ENCODE data around the gene ARRDC4. TPM values are rescaled to one million over a fixed set of nuclear protein-coding genes. Genes with fewer than 3 reads are reported as not detected.

The ARRDC4 gene
- total and polyA plus RNA-seq, 2 experiments from 2014 or later = 24.7 to 35.2 TPM

- H3K4me3 ChIP-seq = no peak overlapping the region
- peaks cover 15% of the 10 kb centered on the region for H3K4me1 ChIP-seq (ENCODE audit: low read depth)
- no peaks in the 10 kb centered on the region for H3K27me3 ChIP-seq
- no peak for TF ChIP-seq CTCF (IDR thresholded peaks at IDR 0.05; ENCODE audit: low read depth, low read length)
- peaks cover 16% of the 10 kb centered on the region for H3K36me3 ChIP-seq
- H3K27ac ChIP-seq = no peak overlapping the region
- no peak for DNase-seq (ENCODE audit: low read depth in 1 of 2, low spot score in 1 of 2)
- H3K9me3 ChIP-seq (ENCODE audit: low read depth) = no peaks in the 10 kb centered on the region
Measured at GRCh38 chr15:97976766-97977503, 16.4 kb downstream of the ARRDC4 start.

GRCh38 chr15:97977734-97978133, 17.2 kb downstream of the ARRDC4 start:
- Histone ChIP-seq H3K9me3 (ENCODE audit: low read depth) (no peaks in the 10 kb centered on the region), H3K36me3 (peaks cover 8% of the 10 kb centered on the region), H3K27me3 (no peaks in the 10 kb centered on the region), H3K27ac (no peak overlapping the region), H3K4me3 (no peak overlapping the region), H3K4me1 (ENCODE audit: low read depth) (peaks cover 15% of the 10 kb centered on the region)
- DNase-seq (ENCODE audit: low read depth in 1 of 2, low spot score in 1 of 2) = no peak
- TF ChIP-seq CTCF (IDR thresholded peaks at IDR 0.05; ENCODE audit: low read depth, low read length) = no peak

- peak; percentile 11 to 40 for DNase-seq (ENCODE audit: low read depth in 1 of 2, low spot score in 1 of 2)
- Histone ChIP-seq H3K9me3 (ENCODE audit: low read depth) (no peaks in the 10 kb centered on the region), H3K27me3 (no peaks in the 10 kb centered on the region), H3K27ac (peak overlapping the region; percentile 15), H3K36me3 (no peaks in the 10 kb centered on the region), H3K4me3 (no peak overlapping the region), H3K4me1 (ENCODE audit: low read depth) (peaks cover 15% of the 10 kb centered on the region)
- TF ChIP-seq CTCF (IDR thresholded peaks at IDR 0.05; ENCODE audit: low read depth, low read length) = no peak
Measured at GRCh38 chr15:97978401-97979139, 18.1 kb downstream of the ARRDC4 start.

- no peaks in the 10 kb centered on the region for H3K36me3 ChIP-seq
- no peak overlapping the region for H3K27ac ChIP-seq
- H3K4me3 ChIP-seq = no peak overlapping the region
- H3K9me3 ChIP-seq (ENCODE audit: low read depth) = no peaks in the 10 kb centered on the region
- peaks cover 15% of the 10 kb centered on the region for H3K4me1 ChIP-seq (ENCODE audit: low read depth)
- DNase-seq (ENCODE audit: low read depth in 1 of 2, low spot score in 1 of 2) = no peak
- TF ChIP-seq CTCF (IDR thresholded peaks at IDR 0.05; ENCODE audit: low read depth, low read length) = no peak
- no peaks in the 10 kb centered on the region for H3K27me3 ChIP-seq
Measured at GRCh38 chr15:97979140-97979520, 18.6 kb downstream of the ARRDC4 start.

GRCh38 chr15:97981058-97981457, 20.6 kb downstream of the ARRDC4 start:
- Histone ChIP-seq H3K4me3 (no peak overlapping the region), H3K9me3 (ENCODE audit: low read depth) (no peaks in the 10 kb centered on the region), H3K4me1 (ENCODE audit: low read depth) (peaks cover 15% of the 10 kb centered on the region), H3K27ac (no peak overlapping the region), H3K27me3 (no peaks in the 10 kb centered on the region), H3K36me3 (no peaks in the 10 kb centered on the region)
- no peak for TF ChIP-seq CTCF (IDR thresholded peaks at IDR 0.05; ENCODE audit: low read depth, low read length)
- no peak for DNase-seq (ENCODE audit: low read depth in 1 of 2, low spot score in 1 of 2)

Data from cardiac muscle cell (in vitro differentiated cells and primary cell).